Hepatocyte (in vitro differentiated cells): Measurements from ENCODE around the gene TEX261.

Experiments
- EZH2 ChIP-seq: fragments of 200-600 bp; sonication (generic); IDR thresholded peaks from 2 replicates; pipeline ENCODE4 v1.6.1; 2016; ENCODE audit warnings: antibody characterized with exemption, mild to moderate bottlenecking, borderline replicate concordance
- TF ChIP-seq, protein P1 (sequence below): fragments of 200-600 bp; sonication (generic); IDR thresholded peaks from 2 replicates; pipeline ENCODE4 v1.5.1; 2016; ENCODE audit warnings: antibody characterized with exemption, mild to moderate bottlenecking; ENCODE audit not compliant: poor library complexity

- TF ChIP-seq, protein P1, sequence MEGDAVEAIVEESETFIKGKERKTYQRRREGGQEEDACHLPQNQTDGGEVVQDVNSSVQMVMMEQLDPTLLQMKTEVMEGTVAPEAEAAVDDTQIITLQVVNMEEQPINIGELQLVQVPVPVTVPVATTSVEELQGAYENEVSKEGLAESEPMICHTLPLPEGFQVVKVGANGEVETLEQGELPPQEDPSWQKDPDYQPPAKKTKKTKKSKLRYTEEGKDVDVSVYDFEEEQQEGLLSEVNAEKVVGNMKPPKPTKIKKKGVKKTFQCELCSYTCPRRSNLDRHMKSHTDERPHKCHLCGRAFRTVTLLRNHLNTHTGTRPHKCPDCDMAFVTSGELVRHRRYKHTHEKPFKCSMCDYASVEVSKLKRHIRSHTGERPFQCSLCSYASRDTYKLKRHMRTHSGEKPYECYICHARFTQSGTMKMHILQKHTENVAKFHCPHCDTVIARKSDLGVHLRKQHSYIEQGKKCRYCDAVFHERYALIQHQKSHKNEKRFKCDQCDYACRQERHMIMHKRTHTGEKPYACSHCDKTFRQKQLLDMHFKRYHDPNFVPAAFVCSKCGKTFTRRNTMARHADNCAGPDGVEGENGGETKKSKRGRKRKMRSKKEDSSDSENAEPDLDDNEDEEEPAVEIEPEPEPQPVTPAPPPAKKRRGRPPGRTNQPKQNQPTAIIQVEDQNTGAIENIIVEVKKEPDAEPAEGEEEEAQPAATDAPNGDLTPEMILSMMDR = no peak
- no peak for TF ChIP-seq EZH2
Measured at GRCh38 chr2:70937866-70938585, 56.6 kb downstream of the TEX261 start.
